Mesenchymal stem cell (in vitro differentiated cells and primary cell): ENCODE measurements around the gene PARD3.
A peak's percentile ranks its signal among the peaks of the same experiment; 100 is the strongest.
"Not testable (repeated sequence)": the region's sequence is repeated elsewhere in the genome, so short reads cannot be mapped to it uniquely, and the experiment has no call there.

Experiments used
- DNase-seq: peaks from one replicate; pipeline ENCODE4 v3.0.0-alpha.2; 2013
- H2AFZ ChIP-seq: one replicate; pipeline ENCODE4 v1.6.1; 2013; ENCODE audit warnings: low read depth, mild to moderate bottlenecking, control low read depth, inconsistent platforms, low read length, moderate library complexity
- H2AK5ac ChIP-seq: 2 replicates; pipeline ENCODE4 v1.6.1; 2013; ENCODE audit warnings: low read length, moderate library complexity, mild to moderate bottlenecking, inconsistent platforms; ENCODE audit not compliant: severe bottlenecking
- H2BK120ac ChIP-seq: one replicate; pipeline ENCODE4 v1.6.1; 2013; ENCODE audit warnings: low read depth, mild to moderate bottlenecking, inconsistent platforms, low read length, moderate library complexity
- H2BK12ac ChIP-seq, 2 experiments: one replicate each; pipeline ENCODE4 v1.6.1; 2013; ENCODE audit warnings: inconsistent platforms in 2 of 2, low read length in 2 of 2, mild to moderate bottlenecking in 2 of 2, moderate library complexity in 2 of 2, control low read depth in 1 of 2
- H2BK15ac ChIP-seq: one replicate; pipeline ENCODE4 v1.6.1; 2013; ENCODE audit warnings: mild to moderate bottlenecking, low read depth, inconsistent platforms; ENCODE audit not compliant: poor library complexity, severe bottlenecking
- H2BK5ac ChIP-seq: 2 replicates; pipeline ENCODE4 v1.6.1; 2013; ENCODE audit warnings: low read depth, mild to moderate bottlenecking, low read length, control low read depth, inconsistent platforms; ENCODE audit not compliant: poor library complexity, severe bottlenecking
- H3K14ac ChIP-seq, 2 experiments: one replicate each; pipeline ENCODE4 v1.6.1; 2013; ENCODE audit warnings: inconsistent platforms in 2 of 2, low read length in 2 of 2, control low read depth in 1 of 2, mild to moderate bottlenecking in 1 of 2, moderate library complexity in 1 of 2
- H3K18ac ChIP-seq, 2 experiments: one replicate each; pipeline ENCODE4 v1.6.1; 2013; ENCODE audit warnings: inconsistent platforms in 2 of 2, low read length in 2 of 2, control low read depth in 1 of 2, low read depth in 1 of 2, mild to moderate bottlenecking in 1 of 2
- H3K23ac ChIP-seq, 2 experiments: one replicate each; pipeline ENCODE4 v1.6.1; 2013; ENCODE audit warnings: inconsistent platforms in 2 of 2, low read length in 2 of 2, mild to moderate bottlenecking in 2 of 2, moderate library complexity in 2 of 2, control low read depth in 1 of 2
- H3K27ac ChIP-seq: 2 replicates; pipeline ENCODE4 v1.5.1; 2013; ENCODE audit warnings: mild to moderate bottlenecking, moderate library complexity, low read length, control low read depth, inconsistent platforms; ENCODE audit not compliant: poor library complexity, severe bottlenecking
- H3K27me3 ChIP-seq, 2 experiments: 2 replicates each; pipeline versions ENCODE4 v1.6.1 to v1.7.0; 2013; ENCODE audit warnings: low read length in 2 of 2, mild to moderate bottlenecking in 2 of 2, moderate library complexity in 2 of 2, control low read depth in 1 of 2, inconsistent platforms in 1 of 2; ENCODE audit not compliant: control insufficient read depth in 1 of 2, insufficient read depth in 1 of 2
- H3K36me3 ChIP-seq, 2 experiments: 2 replicates each; pipeline versions ENCODE4 v1.6.1 to v1.7.0; 2013; ENCODE audit warnings: low read length in 2 of 2, control low read depth in 1 of 2, inconsistent platforms in 1 of 2, low read depth in 1 of 2, mild to moderate bottlenecking in 1 of 2; ENCODE audit not compliant: insufficient read depth in 2 of 2, control insufficient read depth in 1 of 2
- H3K4ac ChIP-seq, 2 experiments: one replicate each; pipeline ENCODE4 v1.6.1; 2013; ENCODE audit warnings: inconsistent platforms in 2 of 2, low read length in 2 of 2, mild to moderate bottlenecking in 2 of 2, moderate library complexity in 2 of 2, control low read depth in 1 of 2, low read depth in 1 of 2
- H3K4me1 ChIP-seq: 2 replicates; pipeline ENCODE4 v1.6.1; 2013; ENCODE audit warnings: low read depth, low read length, control low read depth; ENCODE audit not compliant: control insufficient read depth, insufficient read depth
- H3K4me2 ChIP-seq: 2 replicates; pipeline ENCODE4 v1.6.1; 2013; ENCODE audit warnings: low read length, mild to moderate bottlenecking, inconsistent platforms; ENCODE audit not compliant: poor library complexity, severe bottlenecking
- H3K4me3 ChIP-seq, 2 experiments: 2 replicates each; pipeline versions ENCODE4 v1.5.1 to v1.7.0; 2013; ENCODE audit warnings: low read length in 2 of 2, mild to moderate bottlenecking in 2 of 2, control low read depth in 1 of 2, low read depth in 1 of 2; ENCODE audit not compliant: insufficient read depth in 1 of 2
- H3K79me1 ChIP-seq: replicated peaks from 2 replicates; pipeline ENCODE4 v1.6.1; 2013; ENCODE audit warnings: mild to moderate bottlenecking, control low read depth, low read length, inconsistent platforms; ENCODE audit not compliant: poor library complexity, severe bottlenecking
- H3K9ac ChIP-seq: 2 replicates; pipeline ENCODE4 v1.7.0; 2013; ENCODE audit warnings: mild to moderate bottlenecking, low read length, moderate library complexity
- H3K9me3 ChIP-seq: 2 replicates; pipeline ENCODE4 v1.7.0; 2013; ENCODE audit warnings: mild to moderate bottlenecking, low read length; ENCODE audit not compliant: control insufficient read depth
- H4K8ac ChIP-seq: one replicate; pipeline ENCODE4 v1.6.1; 2013; ENCODE audit warnings: inconsistent platforms, mild to moderate bottlenecking, low read length, moderate library complexity
- H4K91ac ChIP-seq: one replicate; pipeline ENCODE4 v1.6.1; 2013; ENCODE audit warnings: mild to moderate bottlenecking, low read length, inconsistent platforms
- WGBS: methylation state at CpG from one replicate; pipeline ENCODE4 v1.1.7; 2013; ENCODE audit warnings: mixed read lengths; 5-methylcytosine and 5-hydroxymethylcytosine counted together

The PARD3 gene

GRCh38 chr10:34743814-34744213, 71.3 kb downstream of the PARD3 start:
- Histone ChIP-seq H3K36me3 (no peaks in the 10 kb centered on the region), H4K91ac (no peak overlapping the region), H2BK120ac (no peak overlapping the region), H3K27me3 (no peaks in the 10 kb centered on the region), H2AFZ (no peak overlapping the region), H3K4ac (no peak overlapping the region), H2AK5ac (peak overlapping the region; percentile 45), H3K27ac (peak overlapping the region; percentile 22), H2BK12ac (no peak overlapping the region), H4K8ac (no peak overlapping the region), H2BK5ac (no peak overlapping the region), H3K9me3 (no peaks in the 10 kb centered on the region), H3K4me1 (peaks cover 24% of the 10 kb centered on the region), H3K4me3 (peak overlapping the region in 1 of 2 experiments; percentile 9), H3K79me1 (peaks cover 4% of the 10 kb centered on the region), H2BK15ac (no peak overlapping the region), H3K23ac (no peak overlapping the region), H3K14ac (no peak overlapping the region), H3K9ac (peak overlapping the region; percentile 39), H3K4me2 (no peak overlapping the region), H3K18ac (peak overlapping the region in 1 of 2 experiments; percentile 57)
- no peak for DNase-seq
- 81% methylated on average over 7 of the region's 7 CpGs for WGBS

GRCh38 chr10:34742456-34742855, 72.6 kb downstream of the PARD3 start:
- DNase-seq: no peak
- H3K79me1 ChIP-seq: peaks cover 1% of the 10 kb centered on the region

GRCh38 chr10:34741087-34741486, 74.0 kb downstream of the PARD3 start:
- not testable (repeated sequence) for H3K36me3 ChIP-seq, H2BK15ac ChIP-seq, H3K14ac ChIP-seq, H2BK120ac ChIP-seq, H3K27me3 ChIP-seq, H3K79me1 ChIP-seq, H3K9me3 ChIP-seq, H3K23ac ChIP-seq, H3K4me2 ChIP-seq, H3K18ac ChIP-seq, H2AFZ ChIP-seq, H3K4me3 ChIP-seq, H2BK5ac ChIP-seq, H2AK5ac ChIP-seq, H4K8ac ChIP-seq, H2BK12ac ChIP-seq, DNase-seq, H4K91ac ChIP-seq, H3K9ac ChIP-seq, H3K27ac ChIP-seq, H3K4ac ChIP-seq
- 100% methylated on average over 2 of the region's 4 CpGs for WGBS
- H3K4me1 ChIP-seq: peaks cover 26% of the 10 kb centered on the region

More at GRCh38 chr10:34742456-34742855, 72.6 kb downstream of the PARD3 start:
- Histone ChIP-seq H3K4me3 (no peak overlapping the region), H2BK5ac (no peak overlapping the region), H3K9me3 (no peaks in the 10 kb centered on the region), H2BK12ac (no peak overlapping the region), H2AK5ac (no peak overlapping the region), H3K27ac (no peak overlapping the region), H3K4me2 (no peak overlapping the region), H3K14ac (no peak overlapping the region), H3K36me3 (no peaks in the 10 kb centered on the region), H2BK120ac (no peak overlapping the region), H3K4ac (no peak overlapping the region), H2BK15ac (no peak overlapping the region), H3K4me1 (peaks cover 26% of the 10 kb centered on the region), H3K9ac (no peak overlapping the region), H4K8ac (no peak overlapping the region), H4K91ac (no peak overlapping the region), H3K27me3 (no peaks in the 10 kb centered on the region), H3K18ac (no peak overlapping the region), H3K23ac (no peak overlapping the region), H2AFZ (no peak overlapping the region)
- 83% methylated on average over 6 of the region's 6 CpGs for WGBS

GRCh38 chr10:34740321-34740720, 74.8 kb downstream of the PARD3 start:
- H3K36me3 ChIP-seq: no peaks in the 10 kb centered on the region
- H3K9me3 ChIP-seq: no peaks in the 10 kb centered on the region
- no peak overlapping the region for H3K23ac ChIP-seq
- peak overlapping the region in 1 of 2 experiments; percentile 39 for H3K14ac ChIP-seq
- H3K4me1 ChIP-seq: peaks cover 26% of the 10 kb centered on the region
- peak overlapping the region in 1 of 2 experiments; percentile 21 for H3K4ac ChIP-seq
- H3K9ac ChIP-seq: peak overlapping the region; percentile 56
- peak overlapping the region; percentile 16 to 68 for H3K18ac ChIP-seq
- H3K27ac ChIP-seq: peak overlapping the region; percentile 84
- peak overlapping the region; percentile 42 for H4K8ac ChIP-seq
- H2BK5ac ChIP-seq: no peak overlapping the region
- H2BK120ac ChIP-seq: no peak overlapping the region
- peaks cover 1% of the 10 kb centered on the region for H3K79me1 ChIP-seq
- H3K27me3 ChIP-seq: no peaks in the 10 kb centered on the region
- H3K4me3 ChIP-seq: peak overlapping the region in 1 of 2 experiments; percentile 68
- peak overlapping the region; percentile 3 for H2AK5ac ChIP-seq
- DNase-seq: no peak
- peak overlapping the region; percentile 60 for H3K4me2 ChIP-seq
- H2BK12ac ChIP-seq: no peak overlapping the region
- no peak overlapping the region for H2BK15ac ChIP-seq
- H4K91ac ChIP-seq: no peak overlapping the region
- no peak overlapping the region for H2AFZ ChIP-seq
- 28% methylated on average over 5 of the region's 5 CpGs for WGBS
